IMR-90 (cell line): ENCODE data around the gene CDK13. TPM values are rescaled to one million over a fixed set of nuclear protein-coding genes. Genes with fewer than 3 reads are reported as not detected.

Source experiments
- ATAC-seq: fragments of 200-7000 bp; cut with Tn5 transposase; 2 replicates; pipeline ENCODE4 v1.9.1; 2020; ENCODE audit warnings: low read depth, mild to moderate bottlenecking, moderate library complexity
- BruUV-seq: library from RNA; stranded (reverse); fragments of 400-500 nt; replicated peaks from 2 replicates; lab custom pipeline; 2021; lab: Mats Ljungman, UMichigan
- CTCF ChIA-PET: fragments of 300-600 bp; formaldehyde crosslinking; extraction: SDS; loops from one replicate; lab custom pipeline; 2021; ENCODE audit warnings: antibody characterized with exemption; lab: Yijun Ruan, JAX
- POLR2A ChIA-PET: fragments of 300-600 bp; sonication (Branson Sonifier 250); formaldehyde crosslinking; loops from one replicate; lab custom pipeline; 2022; ENCODE audit warnings: antibody characterized with exemption; ENCODE audit not compliant: unreplicated experiment; lab: Charles Lee
- DNase-seq: peaks from one replicate; pipeline ENCODE4 v3.0.0; 2013
- H2AFZ ChIP-seq: replicated peaks from 2 replicates; pipeline ENCODE3; 2013; ENCODE audit warnings: low read length, mild to moderate bottlenecking; ENCODE audit not compliant: poor library complexity
- H2AK5ac ChIP-seq: 2 replicates; pipeline ENCODE4 v1.6.1; 2013; ENCODE audit warnings: low read depth, low read length, inconsistent platforms
- H2AK9ac ChIP-seq: replicated peaks from 2 replicates; pipeline ENCODE3; 2013; ENCODE audit warnings: mild to moderate bottlenecking, low read depth, low read length, moderate library complexity; ENCODE audit not compliant: poor library complexity
- H2BK120ac ChIP-seq: 2 replicates; pipeline ENCODE4 v1.6.1; 2013; ENCODE audit warnings: low read depth, low read length, inconsistent platforms
- H2BK15ac ChIP-seq: 3 replicates; pipeline ENCODE4 v1.6.1; 2013; ENCODE audit warnings: low read depth, low read length, inconsistent platforms
- H2BK20ac ChIP-seq: 2 replicates; pipeline ENCODE4 v1.6.1; 2013; ENCODE audit warnings: low read depth, mild to moderate bottlenecking, inconsistent platforms, low read length, moderate library complexity
- H2BK5ac ChIP-seq: 2 replicates; pipeline ENCODE4 v1.6.1; 2013; ENCODE audit warnings: mild to moderate bottlenecking, low read depth, low read length, inconsistent platforms; ENCODE audit not compliant: poor library complexity, severe bottlenecking
- H3K14ac ChIP-seq: replicated peaks from 2 replicates; pipeline ENCODE4 v1.6.1; 2013; ENCODE audit warnings: low read depth, low read length, inconsistent platforms
- H3K18ac ChIP-seq: 2 replicates; pipeline ENCODE4 v1.6.1; 2013; ENCODE audit warnings: low read depth, low read length, control low read depth
- H3K23ac ChIP-seq: 2 replicates; pipeline ENCODE4 v1.6.1; 2013; ENCODE audit warnings: low read depth, low read length, inconsistent platforms
- H3K27ac ChIP-seq: 2 replicates; pipeline ENCODE4 v1.5.1; 2013; ENCODE audit warnings: mild to moderate bottlenecking, control low read depth, low read length; ENCODE audit not compliant: insufficient read depth
- H3K27me3 ChIP-seq: 2 replicates; pipeline ENCODE4 v1.6.1; 2013; ENCODE audit warnings: low read length; ENCODE audit not compliant: control insufficient read depth, insufficient read depth
- H3K36me3 ChIP-seq: 2 replicates; pipeline ENCODE4 v1.6.1; 2013; ENCODE audit warnings: low read length, mixed read lengths; ENCODE audit not compliant: control insufficient read depth, insufficient read depth
- H3K4ac ChIP-seq: 2 replicates; pipeline ENCODE4 v1.6.1; 2013; ENCODE audit warnings: low read depth, low read length, inconsistent platforms
- H3K4me1 ChIP-seq: 2 replicates; pipeline ENCODE4 v1.6.1; 2013; ENCODE audit warnings: low read length, mixed read lengths; ENCODE audit not compliant: control insufficient read depth, insufficient read depth
- H3K4me2 ChIP-seq: 2 replicates; pipeline ENCODE4 v1.6.1; 2013; ENCODE audit warnings: low read depth, mild to moderate bottlenecking, control low read depth, low read length, moderate library complexity
- H3K4me3 ChIP-seq: 2 replicates; pipeline ENCODE4 v1.5.1; 2013; ENCODE audit warnings: low read depth, mild to moderate bottlenecking, control low read depth, low read length, moderate library complexity; ENCODE audit not compliant: insufficient read depth
- H3K56ac ChIP-seq: 2 replicates; pipeline ENCODE4 v1.6.1; 2013; ENCODE audit warnings: low read length, inconsistent platforms; ENCODE audit not compliant: insufficient read depth; ENCODE audit errors: extremely low read depth
- H3K79me1 ChIP-seq, 2 experiments: 2 replicates each; pipeline ENCODE4 v1.6.1; 2013; ENCODE audit warnings: low read length in 2 of 2, inconsistent platforms in 1 of 2, low read depth in 1 of 2
- H3K9ac ChIP-seq: 2 replicates; pipeline ENCODE4 v1.6.1; 2013; ENCODE audit warnings: low read depth, low read length, control low read depth
- H3K9me1 ChIP-seq: 2 replicates; pipeline ENCODE4 v1.6.1; 2013; ENCODE audit warnings: low read length, inconsistent platforms; ENCODE audit not compliant: insufficient read depth
- H3K9me3 ChIP-seq: 2 replicates; pipeline ENCODE4 v1.6.1; 2013; ENCODE audit warnings: low read length; ENCODE audit not compliant: control insufficient read depth, insufficient read depth
- H4K20me1 ChIP-seq: 2 replicates; pipeline ENCODE4 v1.6.1; 2013; ENCODE audit warnings: low read length, inconsistent platforms; ENCODE audit not compliant: insufficient read depth
- H4K5ac ChIP-seq: 2 replicates; pipeline ENCODE4 v1.6.1; 2013; ENCODE audit warnings: mild to moderate bottlenecking, low read depth, low read length, control low read depth
- H4K8ac ChIP-seq, 2 experiments: 2 replicates each; pipeline ENCODE4 v1.6.1; 2013; ENCODE audit warnings: low read depth in 2 of 2, low read length in 2 of 2, control low read depth in 1 of 2, inconsistent platforms in 1 of 2
- H4K91ac ChIP-seq: 2 replicates; pipeline ENCODE4 v1.6.1; 2013; ENCODE audit warnings: low read depth, low read length, inconsistent platforms; ENCODE audit not compliant: insufficient read depth
- MXI1 ChIP-seq: IDR thresholded peaks from 2 replicates; pipeline ENCODE4 v1.6.1; 2012; ENCODE audit warnings: low read depth, mild to moderate bottlenecking, low read length, moderate library complexity, borderline replicate concordance
- POLR2A ChIP-seq: IDR thresholded peaks from 2 replicates; pipeline ENCODE4 v1.6.1; 2012; ENCODE audit warnings: mild to moderate bottlenecking, low read depth, low read length
- RCOR1 ChIP-seq: IDR thresholded peaks from 2 replicates; pipeline ENCODE4 v1.6.1; 2012; ENCODE audit warnings: mild to moderate bottlenecking, low read length, improper control_type of control experiment; ENCODE audit not compliant: insufficient replicate concordance
- dilution Hi-C: fragments of 300-500 bp; cut with HindIII; formaldehyde crosslinking; loops from one replicate; pipeline ENCODE4 v1.14.3; 2018; ENCODE audit warnings: low sequenced_read_pairs; ENCODE audit not compliant: unreplicated experiment
- in situ Hi-C: fragments of 300-500 bp; cut with MboI; formaldehyde crosslinking; loops from 3 replicates; pipeline ENCODE4 v1.14.3; 2019; ENCODE audit warnings: low sequenced_read_pairs, inconsistent platforms, mixed read lengths
- intact Hi-C: fragments of 100-400 bp; cut with micrococcal nuclease; formaldehyde crosslinking; loops from 2 replicates; pipeline ENCODE4 v1.10.0; 2022
- polyA plus RNA-seq, 3 experiments: library from polyadenylated mRNA; depleted of rRNA; stranded (reverse); fragments of >200 nt; gene quantifications; 2 replicates each; pipeline ENCODE4 v1.2.3, GENCODE V29; 2012; ENCODE audit warnings: low replicate concordance in 1 of 3
- total RNA-seq: library from RNA; depleted of rRNA; stranded (reverse); fragments of >200 nt; gene quantifications from 2 replicates; pipeline ENCODE4 v1.2.3, GENCODE V29; 2012

The CDK13 gene
- total and polyA plus RNA-seq, 2 of the 4 experiments (the other 2 are of a cell fraction) = 20.1 to 50.4 TPM

DNA sequence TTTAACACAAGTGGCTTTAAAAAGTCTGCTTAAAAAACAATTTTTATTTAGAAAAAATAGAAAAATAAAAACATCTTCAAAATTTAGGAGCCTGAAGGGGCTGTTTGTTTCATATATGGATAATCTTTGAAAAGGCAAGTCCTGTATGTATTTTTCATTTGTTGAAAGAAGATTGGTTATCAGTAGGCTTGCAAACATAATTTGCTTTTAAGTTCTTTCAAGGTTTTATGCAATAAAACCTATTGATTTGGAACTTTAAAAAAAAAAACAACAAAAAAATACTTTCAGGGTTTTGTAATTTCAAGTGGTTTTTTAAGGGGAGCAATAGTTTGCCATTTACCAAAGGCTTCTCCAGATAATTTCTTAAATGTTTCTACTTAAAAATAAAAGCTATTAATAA lies 148.8 kb downstream of the CDK13 start:
- DNase-seq = no peak
- POLR2A ChIA-PET = no interaction called here
- Histone ChIP-seq H4K91ac (no peak overlapping the region), H3K27me3 (no peaks in the 10 kb centered on the region), H3K56ac (no peak overlapping the region), H2AFZ (no peak overlapping the region), H3K23ac (no peak overlapping the region), H3K9ac (no peak overlapping the region), H3K9me1 (no peaks in the 10 kb centered on the region), H3K9me3 (no peaks in the 10 kb centered on the region), H3K27ac (no peak overlapping the region), H3K4me1 (no peaks in the 10 kb centered on the region), H3K18ac (no peak overlapping the region), H2BK20ac (no peak overlapping the region), H3K4ac (no peak overlapping the region), H3K79me1 (peaks cover 9 to 14% of the 10 kb centered on the region in 2 experiments; a peak in 3 of 4 replicates), H2AK9ac (no peak overlapping the region), H3K4me3 (no peak overlapping the region), H2BK120ac (no peak overlapping the region), H3K36me3 (peaks cover 13% of the 10 kb centered on the region), H3K4me2 (no peak overlapping the region), H2AK5ac (no peak overlapping the region), H2BK15ac (no peak overlapping the region), H4K20me1 (0 out of 2 replicates have a peak, but pooled peaks cover 3% of the 10 kb centered on the region), H4K8ac (no peak overlapping the region), H3K14ac (no peak overlapping the region), H4K5ac (no peak overlapping the region), H2BK5ac (no peak overlapping the region)
- dilution Hi-C loops = no loop called here
- CTCF ChIA-PET = no interaction called here
- in situ Hi-C loops = no loop called here
- no peak for ATAC-seq
- TF ChIP-seq RCOR1 (no peak), MXI1 (no peak), POLR2A (no peak)
- BruUV-seq = no TSS peak
- intact Hi-C loops = no loop called here
